Cardiac muscle cell (in vitro differentiated cells and primary cell): ENCODE results near the gene SORCS3. TPM values are rescaled to one million over a fixed set of nuclear protein-coding genes. Genes with fewer than 3 reads are reported as not detected.

Experiments
- DNase-seq, 2 donors: peaks; one replicate each; pipeline versions ENCODE4 v3.0.0 to v3.0.0-alpha.2; 2010 to 2017; ENCODE audit warnings: low read depth in 1 of 2, low spot score in 1 of 2
- H3K27ac ChIP-seq: fragments of 200-600 bp; sonication (generic); 2 replicates; pipeline ENCODE4 v1.5.1; 2016
- H3K27me3 ChIP-seq: fragments of 200-600 bp; sonication (generic); 2 replicates; pipeline ENCODE4 v1.6.0; 2016; ENCODE audit warnings: control low read depth
- H3K36me3 ChIP-seq: fragments of 200-600 bp; sonication (generic); 2 replicates; pipeline ENCODE4 v1.5.1; 2016; ENCODE audit warnings: control low read depth
- H3K4me1 ChIP-seq: fragments of 200-600 bp; sonication (generic); 2 replicates; pipeline ENCODE4 v1.8.1; 2017; ENCODE audit warnings: low read depth, mild to moderate bottlenecking, mixed run types
- H3K4me3 ChIP-seq: fragments of 200-600 bp; sonication (generic); 2 replicates; pipeline ENCODE4 v1.5.1; 2016; ENCODE audit warnings: mild to moderate bottlenecking
- H3K9me3 ChIP-seq: fragments of 200-600 bp; sonication (generic); 2 replicates; pipeline ENCODE4 v1.5.1; 2017; ENCODE audit warnings: low read depth, mild to moderate bottlenecking, control low read depth
- polyA plus RNA-seq: library from polyadenylated mRNA; unstranded; fragments of >200 nt; fragmentation: Nextera tagmentation; extraction: Ambion mirVana; gene quantifications from 2 replicates; pipeline ENCODE4 v1.2.1, GENCODE V29; 2016
- total RNA-seq: library from RNA; depleted of rRNA; stranded (reverse); fragments of >200 nt; gene quantifications from 2 replicates; pipeline ENCODE4 v1.2.3, GENCODE V29; 2016
- TF ChIP-seq, protein P1 (sequence below): IDR thresholded peaks from 2 replicates; pipeline ENCODE4 v1.5.1; 2012; ENCODE audit warnings: low read depth, mild to moderate bottlenecking, low read length

Gene SORCS3
- total and polyA plus RNA-seq, 2 experiments from 2014 or later: 9.3 to 29.1 TPM

DNA sequence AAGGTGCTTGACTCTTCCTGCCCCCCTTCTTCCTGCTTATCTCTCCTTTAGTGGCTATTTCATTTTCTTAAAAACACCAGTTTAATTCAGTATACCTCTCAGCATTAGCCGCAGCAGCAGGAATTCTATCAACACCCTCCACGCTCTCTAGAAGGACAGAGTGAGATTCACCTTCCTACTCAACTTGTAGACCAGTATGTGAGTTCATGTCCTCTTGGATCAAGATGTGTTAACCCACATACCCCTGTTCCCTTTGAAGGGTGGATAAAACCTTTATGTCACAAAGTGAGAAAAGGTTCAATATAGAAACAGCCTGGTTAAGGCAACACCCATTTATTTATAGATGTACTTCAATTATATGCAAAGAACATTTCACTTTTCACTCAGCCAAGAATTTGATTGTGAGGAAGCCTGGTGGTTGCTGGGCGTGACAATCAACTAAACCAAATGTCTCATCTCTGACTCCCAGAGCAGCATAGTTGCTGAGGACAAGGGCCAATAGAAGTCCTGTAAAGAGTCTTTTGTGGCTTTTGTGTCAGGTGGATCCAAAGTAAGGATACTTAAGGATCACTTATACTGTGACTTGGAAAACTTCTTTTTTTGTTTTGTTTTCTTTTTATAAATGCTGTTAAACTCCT is 617.1 kb downstream of the SORCS3 start:
- peaks cover 7% of the 10 kb centered on the region for H3K4me1 ChIP-seq
- H3K36me3 ChIP-seq: no peaks in the 10 kb centered on the region
- no peaks in the 10 kb centered on the region for H3K27me3 ChIP-seq
- H3K27ac ChIP-seq: no peak overlapping the region
- no peak for DNase-seq
- no peaks in the 10 kb centered on the region for H3K9me3 ChIP-seq
- TF ChIP-seq, protein P1, sequence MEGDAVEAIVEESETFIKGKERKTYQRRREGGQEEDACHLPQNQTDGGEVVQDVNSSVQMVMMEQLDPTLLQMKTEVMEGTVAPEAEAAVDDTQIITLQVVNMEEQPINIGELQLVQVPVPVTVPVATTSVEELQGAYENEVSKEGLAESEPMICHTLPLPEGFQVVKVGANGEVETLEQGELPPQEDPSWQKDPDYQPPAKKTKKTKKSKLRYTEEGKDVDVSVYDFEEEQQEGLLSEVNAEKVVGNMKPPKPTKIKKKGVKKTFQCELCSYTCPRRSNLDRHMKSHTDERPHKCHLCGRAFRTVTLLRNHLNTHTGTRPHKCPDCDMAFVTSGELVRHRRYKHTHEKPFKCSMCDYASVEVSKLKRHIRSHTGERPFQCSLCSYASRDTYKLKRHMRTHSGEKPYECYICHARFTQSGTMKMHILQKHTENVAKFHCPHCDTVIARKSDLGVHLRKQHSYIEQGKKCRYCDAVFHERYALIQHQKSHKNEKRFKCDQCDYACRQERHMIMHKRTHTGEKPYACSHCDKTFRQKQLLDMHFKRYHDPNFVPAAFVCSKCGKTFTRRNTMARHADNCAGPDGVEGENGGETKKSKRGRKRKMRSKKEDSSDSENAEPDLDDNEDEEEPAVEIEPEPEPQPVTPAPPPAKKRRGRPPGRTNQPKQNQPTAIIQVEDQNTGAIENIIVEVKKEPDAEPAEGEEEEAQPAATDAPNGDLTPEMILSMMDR: no peak
- no peak overlapping the region for H3K4me3 ChIP-seq

DNA sequence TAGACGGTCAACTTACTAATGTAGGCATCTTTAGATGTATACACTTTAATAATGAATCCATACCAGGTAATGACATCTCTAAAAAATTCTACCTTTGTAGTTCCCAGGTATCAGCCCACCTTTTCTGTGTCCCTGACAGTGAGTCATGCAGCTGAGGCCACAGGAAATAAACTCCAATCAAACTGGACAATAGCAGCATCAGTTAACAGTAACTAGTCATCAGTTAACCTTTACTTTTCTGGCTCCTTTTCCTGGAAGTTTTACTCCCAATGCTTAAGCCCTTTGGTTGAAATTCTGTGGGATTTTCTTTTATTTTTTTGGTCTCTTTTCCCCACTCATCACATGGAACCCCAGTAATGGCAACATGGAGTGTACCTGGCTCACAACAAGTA is 617.6 kb downstream of the SORCS3 start:
- H3K4me1 ChIP-seq: peaks cover 7% of the 10 kb centered on the region
- no peaks in the 10 kb centered on the region for H3K27me3 ChIP-seq
- no peaks in the 10 kb centered on the region for H3K36me3 ChIP-seq
- TF ChIP-seq, protein P1: no peak
- H3K4me3 ChIP-seq: no peak overlapping the region
- no peak overlapping the region for H3K27ac ChIP-seq
- H3K9me3 ChIP-seq: no peaks in the 10 kb centered on the region
- DNase-seq: no peak

DNA sequence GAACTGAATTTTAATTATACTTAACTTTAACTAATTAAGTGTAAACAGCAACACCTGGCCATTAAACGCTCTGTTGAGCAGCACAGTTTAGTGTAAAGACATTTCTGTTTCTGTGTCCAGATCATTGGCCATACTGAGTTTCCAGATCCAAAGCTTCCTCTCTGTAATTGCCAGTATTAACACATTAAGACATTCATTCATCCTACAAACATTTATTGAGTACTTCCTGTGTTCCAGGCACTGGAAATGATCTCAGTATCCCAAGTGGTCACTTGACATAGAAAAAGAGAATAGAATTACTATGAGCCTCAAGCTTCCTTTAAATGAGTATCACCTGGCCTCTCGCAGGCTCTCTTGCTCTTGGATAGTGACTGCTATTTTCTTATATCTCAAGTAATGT is 618.1 kb downstream of the SORCS3 start:
- Histone ChIP-seq H3K27me3 (no peaks in the 10 kb centered on the region), H3K4me3 (no peak overlapping the region), H3K27ac (no peak overlapping the region), H3K9me3 (no peaks in the 10 kb centered on the region), H3K4me1 (peaks cover 7% of the 10 kb centered on the region), H3K36me3 (no peaks in the 10 kb centered on the region)
- TF ChIP-seq, protein P1: no peak
- DNase-seq: no peak

DNA sequence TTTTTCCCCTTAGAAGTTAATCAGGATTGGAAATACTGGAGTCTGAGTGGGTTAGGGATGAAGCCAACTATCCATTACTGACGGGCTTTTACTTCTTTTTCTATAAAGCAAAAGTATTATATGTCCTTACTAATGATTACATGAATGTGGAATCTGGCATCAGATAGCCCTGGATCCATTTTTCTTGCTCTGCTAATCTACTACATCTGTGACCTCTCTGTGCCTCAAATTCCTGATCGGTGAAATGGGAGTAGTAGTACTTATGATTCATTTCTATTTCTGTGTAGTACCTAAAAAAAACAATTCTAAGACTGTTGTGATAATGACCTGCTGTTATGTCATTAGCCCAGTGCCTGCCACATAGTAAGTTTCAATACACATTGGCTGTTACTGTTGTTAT is 621.6 kb downstream of the SORCS3 start:
- Histone ChIP-seq H3K4me3 (no peak overlapping the region), H3K27ac (no peak overlapping the region), H3K27me3 (no peaks in the 10 kb centered on the region), H3K36me3 (no peaks in the 10 kb centered on the region), H3K9me3 (no peaks in the 10 kb centered on the region), H3K4me1 (peaks cover 11% of the 10 kb centered on the region)
- TF ChIP-seq, protein P1: no peak
- DNase-seq: no peak

DNA sequence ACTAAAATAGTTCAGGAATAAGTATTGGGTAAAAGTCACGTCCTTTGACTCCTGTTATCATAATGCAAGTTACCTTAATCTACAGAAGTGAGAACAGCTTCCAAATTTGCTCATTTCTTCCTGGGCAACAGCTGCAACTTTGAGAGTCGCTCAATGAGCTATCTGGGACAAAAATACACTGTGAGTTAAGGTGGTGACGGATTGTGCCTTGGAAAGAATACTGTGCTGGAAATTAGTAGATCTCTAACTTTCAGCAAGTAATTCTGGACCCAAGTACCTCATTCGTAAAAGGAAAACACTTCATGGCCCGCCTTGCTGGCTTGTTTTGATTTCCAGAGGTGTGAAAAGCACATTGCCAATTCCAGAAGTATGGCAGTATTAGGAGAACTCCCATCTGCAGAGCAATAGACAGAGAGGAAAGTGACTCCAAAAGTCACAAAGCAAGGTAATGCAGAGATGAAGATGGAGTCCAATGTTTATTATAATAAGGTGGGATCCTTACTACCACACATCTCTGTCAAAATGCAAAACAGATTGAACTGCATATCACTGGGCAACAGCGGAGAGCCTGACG is 626.0 kb downstream of the SORCS3 start:
- no peak for DNase-seq
- Histone ChIP-seq H3K4me3 (no peak overlapping the region), H3K9me3 (no peaks in the 10 kb centered on the region), H3K36me3 (no peaks in the 10 kb centered on the region), H3K27me3 (no peaks in the 10 kb centered on the region), H3K27ac (peak overlapping the region; percentile 31), H3K4me1 (peaks cover 9% of the 10 kb centered on the region)
- TF ChIP-seq, protein P1: no peak
